Measurements from ENCODE around the gene RDH13.

Gene RDH13

DNA sequence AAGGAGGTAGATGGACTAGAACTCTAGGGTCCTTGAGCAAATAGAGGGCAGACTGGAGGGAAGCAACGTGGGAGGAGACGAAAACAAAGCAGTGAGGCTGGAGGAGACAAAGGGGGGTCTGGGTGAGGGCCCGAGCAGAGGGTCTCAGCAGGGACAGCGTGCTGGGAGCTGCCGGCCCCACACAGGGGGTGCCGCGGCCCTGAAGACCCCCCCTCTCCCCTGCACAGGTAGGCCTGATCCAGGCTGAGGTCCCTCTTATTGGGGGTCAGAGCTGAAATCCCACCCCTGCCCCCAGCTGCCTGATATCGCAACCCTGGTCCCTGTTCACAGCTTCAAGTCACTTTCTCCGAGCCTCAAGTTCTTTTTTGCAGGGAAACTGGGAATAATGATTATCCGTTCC is 21.5 kb upstream of the RDH13 start:
- DNase-seq (ENCODE audit: extremely low read depth, low read depth), result no peak
- TF ChIP-seq, protein P1, sequence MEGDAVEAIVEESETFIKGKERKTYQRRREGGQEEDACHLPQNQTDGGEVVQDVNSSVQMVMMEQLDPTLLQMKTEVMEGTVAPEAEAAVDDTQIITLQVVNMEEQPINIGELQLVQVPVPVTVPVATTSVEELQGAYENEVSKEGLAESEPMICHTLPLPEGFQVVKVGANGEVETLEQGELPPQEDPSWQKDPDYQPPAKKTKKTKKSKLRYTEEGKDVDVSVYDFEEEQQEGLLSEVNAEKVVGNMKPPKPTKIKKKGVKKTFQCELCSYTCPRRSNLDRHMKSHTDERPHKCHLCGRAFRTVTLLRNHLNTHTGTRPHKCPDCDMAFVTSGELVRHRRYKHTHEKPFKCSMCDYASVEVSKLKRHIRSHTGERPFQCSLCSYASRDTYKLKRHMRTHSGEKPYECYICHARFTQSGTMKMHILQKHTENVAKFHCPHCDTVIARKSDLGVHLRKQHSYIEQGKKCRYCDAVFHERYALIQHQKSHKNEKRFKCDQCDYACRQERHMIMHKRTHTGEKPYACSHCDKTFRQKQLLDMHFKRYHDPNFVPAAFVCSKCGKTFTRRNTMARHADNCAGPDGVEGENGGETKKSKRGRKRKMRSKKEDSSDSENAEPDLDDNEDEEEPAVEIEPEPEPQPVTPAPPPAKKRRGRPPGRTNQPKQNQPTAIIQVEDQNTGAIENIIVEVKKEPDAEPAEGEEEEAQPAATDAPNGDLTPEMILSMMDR (IDR thresholded peaks at IDR 0.05; ENCODE audit: low read depth, low read length, missing control alignments), result no peak
- H3K4me3 ChIP-seq (replicated peaks; ENCODE audit: low read depth, low read length), result no peak overlapping the region

DNA sequence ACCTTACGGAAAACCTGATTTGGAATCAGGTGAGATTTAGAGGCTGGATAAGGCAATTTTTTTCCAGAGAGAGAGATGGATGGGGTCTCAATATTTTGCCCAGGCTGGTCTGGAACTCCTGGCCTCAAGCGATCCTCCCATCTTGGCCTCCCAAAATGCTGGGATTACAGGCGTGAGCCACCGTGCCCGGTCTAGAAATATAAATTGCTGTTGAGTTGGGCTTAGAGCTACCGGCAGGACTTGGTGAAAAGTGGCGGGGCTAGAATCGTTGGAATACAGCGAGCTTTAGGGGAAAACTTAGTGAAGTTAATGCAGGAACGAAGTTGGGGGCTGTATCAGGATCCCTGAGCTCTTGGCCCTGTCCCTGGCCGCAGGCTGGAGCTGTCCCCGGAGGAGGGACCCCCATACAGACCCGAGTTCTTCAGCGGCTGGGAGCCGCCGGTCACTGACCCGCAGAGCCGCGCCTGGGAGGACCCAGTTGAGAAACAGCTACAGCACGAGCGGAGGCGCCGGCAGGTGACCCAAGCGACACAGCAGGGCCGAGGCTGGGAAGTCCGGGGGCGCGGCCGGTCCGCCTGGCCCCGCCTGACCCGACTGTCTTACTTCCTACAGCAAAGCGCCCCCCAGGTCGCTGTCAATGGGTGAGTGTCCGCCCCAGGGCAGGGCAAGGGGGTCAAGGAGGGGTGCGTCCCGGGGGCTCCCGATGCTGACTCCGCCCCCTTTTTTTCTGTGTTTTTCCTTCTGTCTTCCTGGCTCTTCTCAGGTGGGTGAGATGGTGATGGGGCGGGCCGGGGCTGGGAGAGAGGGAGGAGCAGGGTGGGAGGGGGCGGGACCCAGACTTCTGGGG is 20.3 kb upstream of the RDH13 start:
- DNase-seq (ENCODE audit: extremely low read depth, low read depth), result no peak
- no peak overlapping the region for H3K4me3 ChIP-seq (replicated peaks; ENCODE audit: low read depth, low read length)
- TF ChIP-seq, protein P1 (IDR thresholded peaks at IDR 0.05; ENCODE audit: low read depth, low read length, missing control alignments), result no peak

DNA sequence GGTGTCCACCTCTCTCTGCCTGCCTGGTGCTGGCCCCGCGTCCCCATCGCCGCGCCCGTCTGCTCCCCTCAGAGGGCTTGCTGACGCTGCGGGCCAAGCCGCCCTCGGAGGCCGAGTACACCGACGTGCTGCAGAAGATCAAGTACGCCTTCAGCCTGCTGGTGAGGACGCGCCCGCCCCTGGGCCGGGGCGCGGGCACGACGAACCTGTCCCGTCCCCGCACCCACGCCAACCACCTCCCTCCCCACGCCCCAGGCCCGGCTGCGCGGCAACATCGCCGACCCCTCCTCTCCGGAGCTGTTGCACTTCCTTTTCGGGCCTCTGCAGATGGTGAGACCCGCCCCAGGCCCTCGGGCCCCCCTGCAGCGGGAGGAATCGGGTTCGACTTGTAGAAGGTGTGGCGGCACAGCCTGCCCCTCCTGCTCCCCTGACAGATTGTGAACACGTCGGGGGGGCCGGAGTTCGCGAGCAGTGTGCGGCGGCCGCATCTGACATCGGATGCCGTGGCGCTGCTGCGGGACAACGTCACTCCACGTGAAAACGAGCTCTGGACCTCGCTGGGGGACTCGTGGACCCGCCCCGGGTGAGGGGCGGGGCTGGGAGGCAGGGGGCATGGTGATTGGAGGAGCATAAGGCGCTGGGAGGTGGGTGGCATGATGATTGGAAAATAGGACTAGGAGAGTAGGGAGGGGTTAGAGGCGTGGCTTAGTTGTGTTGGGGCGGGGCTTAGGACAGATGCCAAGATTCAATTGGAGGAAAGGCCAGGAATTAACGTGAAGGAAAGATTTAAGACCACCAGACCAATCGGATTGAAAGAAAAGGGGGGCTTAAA is 19.3 kb upstream of the RDH13 start:
- TF ChIP-seq, protein P1 (IDR thresholded peaks at IDR 0.05; ENCODE audit: low read depth, low read length, missing control alignments), result no peak
- DNase-seq (ENCODE audit: extremely low read depth, low read depth), result no peak
- 0 out of 2 replicates have a peak overlapping the region, but pooled peaks have one; percentile 13 for H3K4me3 ChIP-seq (replicated peaks; ENCODE audit: low read depth, low read length)

DNA sequence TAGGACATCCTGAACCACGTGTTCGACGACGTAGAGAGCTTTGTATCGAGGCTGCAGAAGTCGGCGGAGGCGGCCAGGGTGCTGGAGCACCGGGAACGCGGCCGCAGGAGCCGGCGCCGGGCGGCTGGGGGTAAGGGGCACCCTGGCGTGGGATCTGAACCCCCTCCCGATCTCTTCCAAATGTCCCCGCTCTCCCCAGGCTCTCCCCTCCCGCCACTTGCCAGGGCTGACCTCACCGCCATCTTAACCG is 18.7 kb upstream of the RDH13 start:
- no peak for DNase-seq (ENCODE audit: extremely low read depth, low read depth)
- TF ChIP-seq, protein P1 (IDR thresholded peaks at IDR 0.05; ENCODE audit: low read depth, low read length, missing control alignments), result no peak
- 0 out of 2 replicates have a peak overlapping the region, but pooled peaks have one; percentile 13 for H3K4me3 ChIP-seq (replicated peaks; ENCODE audit: low read depth, low read length)

DNA sequence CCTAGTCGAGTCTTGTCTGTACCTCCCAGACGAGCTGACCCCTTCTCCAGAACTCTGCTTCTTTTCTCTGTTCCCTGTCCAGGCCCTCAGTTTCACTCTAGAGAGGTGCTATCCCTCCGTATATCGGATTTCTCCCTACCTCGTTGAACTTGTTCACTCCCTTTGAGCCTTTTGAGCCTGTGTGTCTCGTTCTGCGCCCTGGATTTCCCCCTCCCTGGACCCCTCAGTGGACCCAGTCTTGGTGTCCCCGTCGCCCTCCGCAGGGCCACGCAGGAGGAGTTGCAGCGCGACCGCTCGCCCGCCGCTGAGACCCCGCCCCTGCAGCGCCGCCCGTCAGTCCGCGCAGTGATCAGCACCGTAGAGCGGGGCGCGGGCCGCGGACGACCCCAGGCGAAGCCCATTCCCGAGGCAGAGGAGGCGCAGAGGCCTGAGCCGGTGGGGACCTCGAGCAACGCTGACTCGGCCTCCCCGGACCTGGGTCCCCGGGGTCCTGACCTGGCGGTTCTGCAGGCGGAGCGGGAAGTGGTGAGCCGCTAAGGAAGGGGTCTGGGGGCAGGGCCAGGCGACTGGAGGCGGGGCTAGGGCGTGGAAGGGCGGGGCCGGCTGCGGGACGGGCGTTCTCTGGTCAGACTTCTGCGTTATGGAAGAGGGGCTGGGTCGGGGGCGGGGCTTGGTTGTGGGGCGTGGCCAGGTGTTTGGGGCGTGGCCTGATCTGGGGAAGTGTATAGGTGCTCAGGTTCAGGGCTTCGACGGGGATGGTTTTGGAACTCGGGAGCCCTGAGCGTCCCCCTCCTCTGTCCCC is 18.2 kb upstream of the RDH13 start:
- DNase-seq (ENCODE audit: extremely low read depth, low read depth), result no peak
- peak overlapping the region; percentile 38 for H3K4me3 ChIP-seq (replicated peaks; ENCODE audit: low read depth, low read length)
- TF ChIP-seq, protein P1 (IDR thresholded peaks at IDR 0.05; ENCODE audit: low read depth, low read length, missing control alignments), result no peak

DNA sequence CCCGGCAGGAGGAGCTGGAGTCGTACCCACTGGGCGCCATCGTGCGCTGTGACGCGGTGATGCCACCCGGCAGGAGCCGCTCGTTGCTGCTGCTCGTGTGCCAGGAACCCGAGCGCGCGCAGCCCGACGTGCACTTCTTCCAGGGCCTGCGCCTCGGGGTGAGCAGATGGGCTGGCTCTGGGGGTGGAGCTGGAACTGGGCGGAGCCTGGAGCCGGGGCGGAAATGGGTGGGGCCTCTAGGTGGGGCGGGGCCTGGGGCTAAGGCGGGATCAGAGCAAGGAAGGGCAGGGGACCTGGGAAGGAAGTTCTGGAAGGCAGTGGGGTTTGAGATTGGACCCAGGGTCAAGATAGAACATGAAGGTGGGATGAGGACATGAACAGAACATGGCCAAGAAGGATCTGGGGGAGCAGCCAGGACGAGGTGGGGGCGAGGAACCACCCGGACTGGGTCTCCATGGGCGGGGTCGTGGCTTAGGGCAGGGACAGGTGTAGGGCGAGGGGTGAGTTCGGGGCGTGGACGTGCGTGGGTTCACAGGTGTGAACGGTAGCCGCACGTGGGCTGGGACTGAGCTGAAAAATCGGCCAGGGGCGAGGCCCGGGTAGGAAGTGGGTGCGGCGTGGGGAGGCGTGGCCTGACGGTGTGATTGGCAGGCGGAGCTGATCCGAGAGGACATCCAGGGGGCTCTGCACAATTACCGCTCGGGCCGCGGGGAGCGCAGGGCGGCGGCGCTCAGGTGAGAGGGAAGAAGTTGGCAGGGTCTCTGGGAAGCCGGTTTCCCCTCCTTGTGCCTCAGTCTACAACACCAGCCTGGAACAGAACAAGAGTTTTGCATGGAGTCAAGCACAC is 17.4 kb upstream of the RDH13 start:
- H3K4me3 ChIP-seq (replicated peaks; ENCODE audit: low read depth, low read length), result peak overlapping the region; percentile 38
- TF ChIP-seq, protein P1 (IDR thresholded peaks at IDR 0.05; ENCODE audit: low read depth, low read length, missing control alignments), result no peak
- DNase-seq (ENCODE audit: extremely low read depth, low read depth), result no peak
